OCI-LY1 (cell line): ENCODE measurements around the gene NEU1.

Experiments
- H2AFZ ChIP-seq: fragments of 200-600 bp; sonication (generic), shearing (Covaris generic); 2 replicates; pipeline ENCODE4 v1.6.0; 2014; ENCODE audit warnings: antibody characterized with exemption, mild to moderate bottlenecking, low read length
- H3F3A ChIP-seq: fragments of 200-600 bp; sonication (generic), shearing (Covaris generic); 2 replicates; pipeline ENCODE4 v1.6.0; 2014; ENCODE audit warnings: mild to moderate bottlenecking, antibody characterized with exemption, low read length, moderate library complexity; ENCODE audit not compliant: insufficient read depth
- H3K27ac ChIP-seq: fragments of 200-600 bp; sonication (generic); 2 replicates; pipeline ENCODE4 v1.5.1; 2014; ENCODE audit warnings: low read length, mixed run types, mild to moderate bottlenecking, low read depth; ENCODE audit not compliant: poor library complexity, severe bottlenecking
- H3K27me3 ChIP-seq: fragments of 200-600 bp; sonication (generic); 2 replicates; pipeline ENCODE4 v1.6.0; 2014; ENCODE audit warnings: antibody characterized with exemption, mild to moderate bottlenecking, low read length, moderate library complexity; ENCODE audit not compliant: insufficient read depth
- H3K36me3 ChIP-seq: fragments of 200-600 bp; sonication (generic); 2 replicates; pipeline ENCODE4 v1.6.1; 2014; ENCODE audit warnings: mild to moderate bottlenecking, antibody characterized with exemption, low read length, moderate library complexity, mixed read lengths; ENCODE audit not compliant: insufficient read depth
- H3K4me1 ChIP-seq: fragments of 200-600 bp; sonication (generic); 2 replicates; pipeline ENCODE4 v1.5.1; 2014; ENCODE audit warnings: mild to moderate bottlenecking, low read length, moderate library complexity; ENCODE audit not compliant: insufficient read depth, severe bottlenecking
- H3K4me2 ChIP-seq: fragments of 200-600 bp; sonication (generic), shearing (Covaris generic); 2 replicates; pipeline ENCODE4 v1.6.1; 2014; ENCODE audit warnings: low read length
- H3K4me3 ChIP-seq: fragments of 200-600 bp; sonication (generic); 2 replicates; pipeline ENCODE4 v1.5.1; 2014; ENCODE audit warnings: low read length, low read depth, mild to moderate bottlenecking, mixed read lengths; ENCODE audit not compliant: poor library complexity, severe bottlenecking
- H3K79me2 ChIP-seq: fragments of 200-600 bp; shearing (Covaris generic); 2 replicates; pipeline ENCODE4 v1.6.1; 2016; ENCODE audit warnings: mixed run types, low read length, mixed read lengths; ENCODE audit not compliant: insufficient read depth
- H3K9ac ChIP-seq: fragments of 200-600 bp; sonication (generic), shearing (Covaris generic); 2 replicates; pipeline ENCODE4 v1.6.1; 2014; ENCODE audit warnings: mild to moderate bottlenecking, low read length, mixed read lengths
- H3K9me2 ChIP-seq: fragments of 200-600 bp; sonication (generic), shearing (Covaris generic); 2 replicates; pipeline ENCODE4 v1.6.1; 2014; ENCODE audit warnings: low read depth, mild to moderate bottlenecking, low read length, mixed read lengths
- H3K9me3 ChIP-seq: fragments of 200-600 bp; shearing (Covaris generic); 2 replicates; pipeline ENCODE4 v1.6.1; 2014; ENCODE audit warnings: low read length, mixed read lengths
- H4K20me1 ChIP-seq: fragments of 200-600 bp; sonication (generic), shearing (Covaris generic); 2 replicates; pipeline ENCODE4 v1.6.0; 2016; ENCODE audit warnings: mild to moderate bottlenecking, low read length; ENCODE audit not compliant: insufficient read depth
- CTCF ChIP-seq: fragments of 200-600 bp; sonication (generic), shearing (Covaris generic); IDR thresholded peaks from 2 replicates; pipeline ENCODE4 v1.5.1; 2017; ENCODE audit warnings: mild to moderate bottlenecking, antibody characterized with exemption, low read length, moderate library complexity, mixed read lengths
- EZH2 ChIP-seq: fragments of 200-600 bp; sonication (generic), shearing (Covaris generic); IDR thresholded peaks from 2 replicates; pipeline ENCODE4 v1.8.0; 2017; ENCODE audit warnings: borderline replicate concordance, mixed run types, mild to moderate bottlenecking, antibody characterized with exemption, low read length, moderate library complexity, mixed read lengths

Gene NEU1

DNA sequence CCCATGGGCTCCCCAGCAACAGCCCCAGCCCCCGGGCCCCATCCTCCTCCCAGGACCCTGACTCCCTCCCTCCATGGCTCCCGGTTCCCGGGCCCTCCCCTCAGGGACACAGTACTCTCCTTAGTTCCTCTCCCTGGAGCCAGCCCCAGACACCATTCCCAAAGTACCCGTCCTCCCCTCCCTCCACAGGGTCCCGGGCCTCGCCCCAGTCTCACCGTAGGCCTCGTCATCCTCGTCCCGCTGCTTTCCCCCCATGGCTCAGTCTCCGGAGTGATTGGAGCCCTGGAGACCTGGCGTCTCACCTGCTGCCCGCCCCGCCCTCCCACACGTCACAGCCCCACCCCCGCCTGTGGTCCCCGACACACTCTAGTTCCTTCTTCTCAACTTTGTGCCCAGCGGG, 16.1 kb upstream of the NEU1 start, which contains the start of gene SLC44A4:
Gene SLC44A4 (minus strand): TSS at position 272 of the 400 bp plus-strand sequence. CDS start 17 bp downstream, at position 255.
- H3K27ac ChIP-seq, result no peak within 1 kb of the TSS
- no peaks in the 10 kb centered on the region for H3K4me1 ChIP-seq
- TF ChIP-seq CTCF (no peak), EZH2 (no peak)
- no peaks in the 10 kb centered on the region for H3K27me3 ChIP-seq
- H3K4me2 ChIP-seq, result no peak within 1 kb of the TSS
- H3K9ac ChIP-seq, result no peak within 1 kb of the TSS
- peaks cover 40% of the 10 kb centered on the region for H3K36me3 ChIP-seq
- no peaks in the 10 kb centered on the region for H3K9me2 ChIP-seq
- no peak within 1 kb of the TSS for H3K4me3 ChIP-seq
- H2AFZ ChIP-seq, result no peak within 1 kb of the TSS
- H3K79me2 ChIP-seq, result no peaks in the 10 kb centered on the region
- no peaks in the 10 kb centered on the region for H3K9me3 ChIP-seq
- H3F3A ChIP-seq, result no peaks in the 10 kb centered on the region
- no peaks in the 10 kb centered on the region for H4K20me1 ChIP-seq

DNA sequence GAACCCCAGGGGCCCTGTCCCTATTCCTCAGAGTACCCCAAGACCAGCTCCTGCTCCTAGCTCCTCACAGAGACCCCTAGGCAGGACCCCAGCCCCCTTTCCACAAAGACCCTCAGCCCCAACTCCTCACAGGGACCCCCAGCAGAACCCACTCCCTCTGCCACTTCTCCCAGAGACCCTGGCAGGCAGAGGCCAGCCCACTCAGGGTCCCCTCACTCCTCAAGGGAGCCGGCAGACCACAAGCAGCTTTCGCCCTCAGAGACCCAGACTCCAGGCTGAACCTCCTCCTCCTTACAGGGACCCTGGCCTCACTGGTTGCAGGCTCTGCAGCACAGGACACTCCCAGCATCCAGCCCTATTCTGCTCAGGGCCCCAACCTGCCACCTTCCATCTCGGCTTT, 15.6 kb upstream of the NEU1 start:
- Histone ChIP-seq H3K4me1 (no peaks in the 10 kb centered on the region), H4K20me1 (no peaks in the 10 kb centered on the region), H3K27me3 (no peaks in the 10 kb centered on the region), H3K4me2 (no peak overlapping the region), H3K4me3 (no peak overlapping the region), H3K27ac (no peak overlapping the region), H3K79me2 (no peaks in the 10 kb centered on the region), H3K9me3 (no peaks in the 10 kb centered on the region), H2AFZ (no peak overlapping the region), H3K9ac (no peak overlapping the region), H3K36me3 (peaks cover 35% of the 10 kb centered on the region), H3K9me2 (no peaks in the 10 kb centered on the region), H3F3A (no peaks in the 10 kb centered on the region)
- TF ChIP-seq CTCF (no peak), EZH2 (no peak)

GRCh38 chr6:31877651-31878161, 15.1 kb upstream of the NEU1 start:
- Histone ChIP-seq H3K9me2 (no peaks in the 10 kb centered on the region), H3K27ac (no peak overlapping the region), H3K36me3 (peaks cover 30% of the 10 kb centered on the region), H3K27me3 (no peaks in the 10 kb centered on the region), H3K4me3 (no peak overlapping the region), H3K4me2 (no peak overlapping the region), H3F3A (no peaks in the 10 kb centered on the region), H3K4me1 (no peaks in the 10 kb centered on the region), H3K9me3 (no peaks in the 10 kb centered on the region), H2AFZ (no peak overlapping the region), H3K9ac (no peak overlapping the region), H3K79me2 (no peaks in the 10 kb centered on the region), H4K20me1 (no peaks in the 10 kb centered on the region)
- TF ChIP-seq CTCF, result no peak
- TF ChIP-seq EZH2, result no peak
